ENCODE results near the gene WRNIP1. TPM values are rescaled to one million over a fixed set of nuclear protein-coding genes. Genes with fewer than 3 reads are reported as not detected.

WRNIP1 gene
- total and polyA plus RNA-seq, 10 donors = 31.4 to 47.7 (median 39.4) TPM

DNA sequence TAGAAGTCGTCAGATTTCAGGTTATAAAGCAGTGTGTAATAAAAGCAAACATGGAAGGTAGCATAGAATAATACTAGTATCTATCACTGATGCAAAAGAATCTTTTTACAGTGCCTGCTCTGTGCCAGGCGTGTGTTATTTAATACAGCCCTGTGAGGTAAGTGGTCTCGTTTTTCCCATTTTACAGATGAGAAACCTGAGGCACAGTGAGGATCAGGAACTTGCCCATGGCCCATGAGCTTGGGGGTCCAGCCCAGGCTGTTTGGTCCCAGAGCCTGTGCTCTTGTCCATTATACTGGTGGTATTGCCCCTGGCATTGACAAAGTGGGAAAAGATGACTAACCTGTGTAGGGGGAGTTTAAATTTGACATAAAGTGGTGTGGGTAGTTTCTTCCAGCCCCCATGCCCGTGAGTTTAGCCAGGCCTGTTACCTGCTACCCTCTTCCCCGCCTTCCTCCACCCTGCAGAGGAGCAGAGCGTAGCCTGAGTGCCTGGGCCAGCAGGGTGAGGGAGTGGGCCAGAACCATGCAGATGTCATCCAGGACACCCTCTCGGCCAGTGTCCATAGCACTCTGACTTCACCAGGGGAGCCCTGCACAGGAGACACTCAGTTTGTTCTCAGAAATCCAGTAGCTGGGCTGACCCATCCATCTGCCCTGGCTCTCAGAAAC is 16.6 kb downstream of the WRNIP1 start:
- no peaks in the 10 kb centered on the region for H3K27me3 ChIP-seq (replicated peaks in 1 of 7)
- H3K4me3 ChIP-seq = no peak overlapping the region
- no peak for TF ChIP-seq POLR2AphosphoS5 (IDR thresholded peaks at IDR 0.05)
- WGBS, 5 donors = 93 to 99% (median 95%) methylated on average over 7 of the region's 7 CpGs
- no peaks in the 10 kb centered on the region for H3K9me3 ChIP-seq
- no peak overlapping the region for H3K27ac ChIP-seq
- H3K36me3 ChIP-seq = peaks cover 0 to 96% (median 47%) of the 10 kb centered on the region in 6 donors
- DNase-seq = no peak
- H3K4me1 ChIP-seq = peaks cover 0 to 20% (median 7%) of the 10 kb centered on the region in 6 donors
- intact Hi-C loops (cut with DNase I; ENCODE audit: low total_unique reads) = no loop called here

DNA sequence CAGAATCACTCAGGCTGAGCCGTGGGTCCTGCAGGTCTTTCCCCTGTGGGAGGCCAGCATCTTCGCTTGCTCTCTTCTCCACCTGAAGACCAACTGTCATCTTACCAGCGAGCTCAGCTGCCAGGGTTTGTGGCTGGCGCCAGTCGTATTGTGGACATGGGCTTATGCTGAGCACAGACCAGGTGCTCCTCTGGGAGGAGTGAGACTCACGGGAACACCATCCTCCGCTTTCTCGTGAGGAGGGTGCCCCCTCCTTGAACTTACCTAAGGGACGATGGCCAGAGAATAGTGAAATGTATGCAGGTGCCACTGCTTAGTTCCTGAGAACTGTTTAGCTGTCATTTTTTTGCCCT is 17.1 kb downstream of the WRNIP1 start:
- TF ChIP-seq POLR2AphosphoS5 (IDR thresholded peaks at IDR 0.05) = no peak
- no peak for TF ChIP-seq POLR2A (IDR thresholded peaks at IDR 0.05)
- TF ChIP-seq, protein P1, sequence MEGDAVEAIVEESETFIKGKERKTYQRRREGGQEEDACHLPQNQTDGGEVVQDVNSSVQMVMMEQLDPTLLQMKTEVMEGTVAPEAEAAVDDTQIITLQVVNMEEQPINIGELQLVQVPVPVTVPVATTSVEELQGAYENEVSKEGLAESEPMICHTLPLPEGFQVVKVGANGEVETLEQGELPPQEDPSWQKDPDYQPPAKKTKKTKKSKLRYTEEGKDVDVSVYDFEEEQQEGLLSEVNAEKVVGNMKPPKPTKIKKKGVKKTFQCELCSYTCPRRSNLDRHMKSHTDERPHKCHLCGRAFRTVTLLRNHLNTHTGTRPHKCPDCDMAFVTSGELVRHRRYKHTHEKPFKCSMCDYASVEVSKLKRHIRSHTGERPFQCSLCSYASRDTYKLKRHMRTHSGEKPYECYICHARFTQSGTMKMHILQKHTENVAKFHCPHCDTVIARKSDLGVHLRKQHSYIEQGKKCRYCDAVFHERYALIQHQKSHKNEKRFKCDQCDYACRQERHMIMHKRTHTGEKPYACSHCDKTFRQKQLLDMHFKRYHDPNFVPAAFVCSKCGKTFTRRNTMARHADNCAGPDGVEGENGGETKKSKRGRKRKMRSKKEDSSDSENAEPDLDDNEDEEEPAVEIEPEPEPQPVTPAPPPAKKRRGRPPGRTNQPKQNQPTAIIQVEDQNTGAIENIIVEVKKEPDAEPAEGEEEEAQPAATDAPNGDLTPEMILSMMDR (IDR thresholded peaks at IDR 0.05 in 8 of 11, conservative IDR thresholded peaks at IDR 0.05 in 3 of 11) = no peak
- H3K4me1 ChIP-seq = peaks cover 0 to 19% (median 7%) of the 10 kb centered on the region in 6 donors
- intact Hi-C loops (cut with DNase I; ENCODE audit: low total_unique reads) = no loop called here

DNA sequence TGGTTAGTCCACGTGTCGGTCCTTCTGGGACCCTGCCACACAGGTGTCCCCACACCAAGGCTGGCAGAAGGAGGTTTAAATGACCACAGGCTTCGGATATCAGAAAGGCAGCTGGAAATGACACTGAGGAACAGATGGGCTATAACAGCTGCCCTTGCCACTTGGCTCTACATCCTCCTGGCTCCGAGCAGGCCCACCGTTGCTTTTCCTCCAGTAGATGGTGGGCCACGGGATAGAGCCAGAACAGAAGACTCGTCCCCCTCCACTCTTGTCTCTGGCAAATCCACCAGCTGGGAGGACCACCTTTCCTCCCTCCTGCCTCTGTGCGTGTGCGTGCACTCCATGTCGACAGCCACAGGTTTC is 17.6 kb downstream of the WRNIP1 start:
- 61 to 78% (median 62%) methylated on average over 8 to 10 of the region's 10 CpGs for WGBS, 5 donors
- H3K36me3 ChIP-seq = peaks cover 0 to 98% (median 47%) of the 10 kb centered on the region in 6 donors
- no peaks in the 10 kb centered on the region for H3K9me3 ChIP-seq
- no peaks in the 10 kb centered on the region for H3K27me3 ChIP-seq (replicated peaks in 1 of 7)
- peak overlapping the region in 1 of 8 donors; percentile 38 for H3K27ac ChIP-seq
- DNase-seq = no peak
- no peak for TF ChIP-seq POLR2A (IDR thresholded peaks at IDR 0.05)
- intact Hi-C loops (cut with DNase I; ENCODE audit: low total_unique reads) = no loop called here
- peaks cover 0 to 19% (median 7%) of the 10 kb centered on the region in 6 donors for H3K4me1 ChIP-seq
- no peak overlapping the region for H3K4me3 ChIP-seq

More for the DNA sequence above, 17.1 kb downstream of the WRNIP1 start:
- H3K9me3 ChIP-seq = no peaks in the 10 kb centered on the region
- no peak for DNase-seq
- H3K4me3 ChIP-seq = no peak overlapping the region
- 79 to 93% (median 86%) methylated on average over 9 of the region's 9 CpGs for WGBS, 5 donors
- H3K36me3 ChIP-seq = peaks cover 0 to 99% (median 47%) of the 10 kb centered on the region in 6 donors
- no peaks in the 10 kb centered on the region for H3K27me3 ChIP-seq (replicated peaks in 1 of 7)
- no peak overlapping the region for H3K27ac ChIP-seq

DNA sequence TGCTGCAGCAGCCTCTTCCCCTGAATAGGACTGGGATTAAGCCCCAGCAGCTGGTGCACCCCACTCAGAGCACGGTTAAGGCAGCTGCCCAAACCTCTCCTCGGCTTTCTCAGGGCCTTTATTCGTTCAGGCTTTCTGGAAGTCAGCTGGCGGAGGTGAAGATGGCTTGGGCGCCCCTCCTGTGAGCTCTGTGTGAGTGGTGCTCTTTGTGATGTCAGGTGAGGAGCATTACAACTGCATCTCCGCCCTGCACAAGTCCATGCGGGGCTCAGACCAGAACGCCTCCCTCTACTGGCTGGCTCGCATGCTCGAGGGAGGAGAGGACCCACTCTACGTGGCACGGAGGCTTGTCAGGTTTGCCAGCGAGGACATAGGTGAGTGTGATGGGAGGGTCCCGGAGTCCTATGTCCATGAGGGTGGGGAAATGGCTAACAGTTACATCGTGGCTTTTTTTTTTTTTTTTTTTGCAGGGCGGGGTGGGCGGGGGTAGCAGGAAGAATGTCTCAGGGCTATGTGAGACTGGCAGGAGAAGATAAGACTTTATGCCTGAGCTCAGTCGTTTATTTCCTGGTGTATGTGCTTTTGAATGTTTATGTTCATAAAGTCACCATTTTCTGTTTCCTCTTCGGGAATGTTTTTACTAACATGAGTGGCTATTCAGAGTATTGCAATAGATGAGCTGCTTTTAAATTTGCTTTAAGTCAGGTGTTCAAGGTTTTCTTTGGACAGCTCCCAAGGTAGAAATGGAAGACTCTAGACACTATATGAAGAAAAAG is 18.2 kb downstream of the WRNIP1 start:
- intact Hi-C loops (cut with DNase I; ENCODE audit: low total_unique reads) = no loop called here
- no peak for TF ChIP-seq POLR2AphosphoS5 (IDR thresholded peaks at IDR 0.05)
- TF ChIP-seq, protein P1 (IDR thresholded peaks at IDR 0.05 in 8 of 11, conservative IDR thresholded peaks at IDR 0.05 in 3 of 11) = no peak
- no peak for TF ChIP-seq POLR2A (IDR thresholded peaks at IDR 0.05)
- no peak overlapping the region for H3K4me3 ChIP-seq
- 38 to 62% (median 47%) methylated on average over 19 of the region's 19 CpGs for whole genome bisulfite sequencing, 5 donors
- H3K27me3 ChIP-seq (replicated peaks in 1 of 7) = no peaks in the 10 kb centered on the region
- no peaks in the 10 kb centered on the region for H3K9me3 ChIP-seq
- peaks cover 0 to 19% (median 7%) of the 10 kb centered on the region in 6 donors for H3K4me1 ChIP-seq
- DNase-seq = no peak
- peak overlapping the region in 1 of 8 donors; percentile 38 for H3K27ac ChIP-seq
- peaks cover 0 to 98% (median 47%) of the 10 kb centered on the region in 6 donors for H3K36me3 ChIP-seq

DNA sequence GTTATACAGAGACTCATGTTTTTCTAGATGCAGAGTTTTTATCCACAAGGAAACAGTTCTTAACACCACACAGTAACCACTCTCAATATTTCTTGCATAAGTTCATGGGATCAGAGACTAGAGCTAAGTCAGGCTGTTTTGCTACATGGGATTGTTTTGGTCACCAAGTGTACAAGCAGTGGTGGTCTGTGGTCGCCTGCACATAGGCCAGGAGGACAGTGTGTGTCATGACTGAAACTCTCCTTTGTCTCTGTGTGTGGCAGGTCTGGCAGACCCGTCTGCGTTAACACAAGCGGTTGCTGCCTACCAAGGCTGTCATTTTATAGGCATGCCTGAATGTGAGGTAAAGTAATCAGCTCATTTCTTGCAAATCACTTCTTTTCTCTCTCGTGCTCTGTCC is 18.9 kb downstream of the WRNIP1 start:
- H3K36me3 ChIP-seq = peaks cover 0 to 96% (median 46%) of the 10 kb centered on the region in 6 donors
- DNase-seq = no peak
- TF ChIP-seq, protein P1 (IDR thresholded peaks at IDR 0.05 in 8 of 11, conservative IDR thresholded peaks at IDR 0.05 in 3 of 11) = no peak
- no peaks in the 10 kb centered on the region for H3K27me3 ChIP-seq (replicated peaks in 1 of 7)
- WGBS, 5 donors = 75 to 92% (median 84%) methylated on average over 5 of the region's 5 CpGs
- peaks cover 0 to 19% (median 7%) of the 10 kb centered on the region in 6 donors for H3K4me1 ChIP-seq
- no peaks in the 10 kb centered on the region for H3K9me3 ChIP-seq
- intact Hi-C loops (cut with DNase I; ENCODE audit: low total_unique reads) = no loop called here
- no peak overlapping the region for H3K4me3 ChIP-seq
- H3K27ac ChIP-seq = peak overlapping the region in 1 of 8 donors; percentile 15

Data from spleen (tissue), 11 donors.